Measurements from ENCODE around the gene EIF3D. TPM values are rescaled to one million over a fixed set of nuclear protein-coding genes. Genes with fewer than 3 reads are reported as not detected.

EIF3D gene
- total RNA-seq, 2 donors from 2014 or later, result 136 to 177 TPM

DNA sequence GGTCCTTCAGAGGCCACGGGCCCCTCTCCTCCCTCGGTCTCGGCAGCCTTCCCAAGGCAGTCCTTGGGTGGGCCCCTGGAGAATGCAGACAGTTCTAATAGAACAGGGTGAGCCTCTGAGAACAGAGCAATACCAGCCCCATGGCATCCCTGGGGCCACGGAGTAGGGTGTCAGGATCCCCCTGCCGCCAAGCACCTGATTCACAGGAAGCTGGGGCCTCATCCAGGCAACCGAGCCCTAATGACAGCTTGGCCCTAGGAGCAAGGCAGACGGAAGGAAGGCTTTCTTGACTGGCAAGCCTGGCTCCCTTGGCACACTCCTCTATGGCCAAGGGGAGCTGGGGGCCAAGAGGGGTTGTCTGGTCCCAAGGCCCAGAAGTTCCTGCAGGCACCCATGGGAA lies 62.7 kb downstream of the EIF3D start:
- peaks cover 63% of the 10 kb centered on the region for H3K4me1 ChIP-seq
- intact Hi-C loops (cut with DNase I), result no loop called here
- WGBS, 2 donors, result 71% methylated on average over 7 of the region's 7 CpGs; no CpG with 5 or more reads in 1 of the 2 donors

DNA sequence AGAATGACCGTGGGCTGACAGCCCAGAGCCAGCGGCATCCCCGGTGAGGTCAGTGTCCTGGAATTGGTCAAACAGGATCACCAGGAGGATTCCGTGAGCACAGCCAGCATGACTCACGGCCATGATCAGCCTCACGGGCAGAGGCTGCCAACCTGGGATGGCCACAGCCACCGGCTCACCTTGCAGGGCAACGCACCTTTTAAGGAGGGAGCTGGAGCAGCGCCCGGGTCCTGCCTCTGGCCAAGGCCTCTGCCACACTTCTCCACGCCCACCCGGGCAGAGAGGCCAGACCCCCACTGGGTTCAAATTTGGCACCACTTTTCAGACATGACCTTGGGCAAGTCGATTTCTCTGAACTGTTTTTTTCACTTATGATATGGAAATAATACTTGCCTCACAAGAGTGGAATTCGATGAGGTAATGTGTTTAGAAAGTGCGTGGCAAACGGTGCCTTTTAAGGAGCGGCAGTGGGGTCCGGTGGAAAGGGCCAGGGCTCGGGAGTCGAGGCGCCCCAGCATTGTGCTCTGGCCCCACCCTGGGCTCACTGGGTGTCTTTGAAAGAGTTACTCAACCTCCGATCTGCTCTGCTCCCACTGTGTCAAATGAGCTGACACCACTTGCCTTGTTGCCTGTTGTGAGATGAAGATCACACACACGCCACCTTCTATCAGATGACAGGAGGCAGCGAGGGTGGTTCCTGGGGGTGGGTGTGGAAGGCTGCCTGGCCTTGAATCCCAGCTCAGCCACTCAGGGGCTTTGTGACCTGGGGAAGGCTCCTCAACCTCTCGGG lies 63.5 kb downstream of the EIF3D start:
- Histone ChIP-seq H3K27me3 (no peaks in the 10 kb centered on the region), H3K4me1 (peaks cover 69% of the 10 kb centered on the region), H3K9me3 (no peaks in the 10 kb centered on the region), H3K36me3 (replicated peaks in 1 of 2; ENCODE audit: insufficient read depth in 1 of 2, low read depth in 2 of 2) (no peaks in the 10 kb centered on the region), H3K4me3 (no peak overlapping the region), H3K27ac (peak overlapping the region; percentile 94 to 99 (median 98))
- 16 to 20% methylated on average over 6 to 23 of the region's 25 CpGs for WGBS, 2 donors
- intact Hi-C loops (cut with DNase I), result no loop called here
- TF ChIP-seq, protein P1, sequence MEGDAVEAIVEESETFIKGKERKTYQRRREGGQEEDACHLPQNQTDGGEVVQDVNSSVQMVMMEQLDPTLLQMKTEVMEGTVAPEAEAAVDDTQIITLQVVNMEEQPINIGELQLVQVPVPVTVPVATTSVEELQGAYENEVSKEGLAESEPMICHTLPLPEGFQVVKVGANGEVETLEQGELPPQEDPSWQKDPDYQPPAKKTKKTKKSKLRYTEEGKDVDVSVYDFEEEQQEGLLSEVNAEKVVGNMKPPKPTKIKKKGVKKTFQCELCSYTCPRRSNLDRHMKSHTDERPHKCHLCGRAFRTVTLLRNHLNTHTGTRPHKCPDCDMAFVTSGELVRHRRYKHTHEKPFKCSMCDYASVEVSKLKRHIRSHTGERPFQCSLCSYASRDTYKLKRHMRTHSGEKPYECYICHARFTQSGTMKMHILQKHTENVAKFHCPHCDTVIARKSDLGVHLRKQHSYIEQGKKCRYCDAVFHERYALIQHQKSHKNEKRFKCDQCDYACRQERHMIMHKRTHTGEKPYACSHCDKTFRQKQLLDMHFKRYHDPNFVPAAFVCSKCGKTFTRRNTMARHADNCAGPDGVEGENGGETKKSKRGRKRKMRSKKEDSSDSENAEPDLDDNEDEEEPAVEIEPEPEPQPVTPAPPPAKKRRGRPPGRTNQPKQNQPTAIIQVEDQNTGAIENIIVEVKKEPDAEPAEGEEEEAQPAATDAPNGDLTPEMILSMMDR (IDR thresholded peaks at IDR 0.05), result no peak
- TF ChIP-seq POLR2A (IDR thresholded peaks at IDR 0.05), result peak; percentile 42 to 80 (median 70)
- DNase-seq (peak; percentile 97 to 99 (median 99)), ATAC-seq (peak; percentile 88)

More for the DNA sequence above, 62.7 kb downstream of the EIF3D start:
- peak overlapping the region; percentile 94 to 99 (median 98) for H3K27ac ChIP-seq
- H3K4me3 ChIP-seq, result no peak overlapping the region
- no peaks in the 10 kb centered on the region for H3K9me3 ChIP-seq
- TF ChIP-seq, protein P1 (IDR thresholded peaks at IDR 0.05), result no peak
- no peaks in the 10 kb centered on the region for H3K27me3 ChIP-seq
- no peaks in the 10 kb centered on the region for H3K36me3 ChIP-seq (replicated peaks in 1 of 2; ENCODE audit: insufficient read depth in 1 of 2, low read depth in 2 of 2)
- DNase-seq, result no peak
- ATAC-seq, result no peak

DNA sequence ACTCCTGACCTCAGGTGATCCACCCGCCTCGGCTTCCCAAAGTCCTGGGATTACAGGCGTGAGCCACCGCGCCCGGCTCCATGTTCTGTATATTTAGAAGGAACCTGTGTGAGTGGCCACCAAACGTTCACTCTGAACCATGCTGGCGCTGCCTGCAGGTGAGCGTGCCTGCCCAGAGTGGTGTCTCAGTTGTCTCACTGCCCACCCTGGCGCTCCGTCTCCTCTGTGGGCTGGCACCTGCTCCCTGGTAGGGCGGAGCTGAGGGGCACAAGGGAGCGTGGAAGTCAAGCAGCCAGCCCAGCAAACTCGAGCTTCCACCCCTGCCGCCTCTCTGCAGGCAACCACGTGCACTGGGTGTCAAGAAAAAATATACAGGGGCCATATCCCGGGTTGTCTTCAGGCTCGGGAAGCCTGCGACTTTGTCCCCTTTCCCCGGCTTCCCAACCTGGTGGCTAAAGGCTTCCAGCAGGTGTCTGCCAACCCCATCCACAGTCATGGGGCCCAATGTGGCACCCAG lies 64.2 kb downstream of the EIF3D start:
- H3K4me3 ChIP-seq, result no peak overlapping the region
- TF ChIP-seq POLR2A (IDR thresholded peaks at IDR 0.05), result no peak
- TF ChIP-seq, protein P1 (IDR thresholded peaks at IDR 0.05), result no peak
- H3K9me3 ChIP-seq, result no peaks in the 10 kb centered on the region
- H3K27ac ChIP-seq, result peak overlapping the region; percentile 94 to 99 (median 98)
- H3K27me3 ChIP-seq, result no peaks in the 10 kb centered on the region
- H3K4me1 ChIP-seq, result peaks cover 63% of the 10 kb centered on the region
- H3K36me3 ChIP-seq (replicated peaks in 1 of 2; ENCODE audit: insufficient read depth in 1 of 2, low read depth in 2 of 2), result no peaks in the 10 kb centered on the region
- ATAC-seq (no peak), DNase-seq (peak; percentile 36 to 49 (median 47))
- 29 to 68% methylated on average over 11 to 20 of the region's 20 CpGs for WGBS, 2 donors
- intact Hi-C loops (cut with DNase I), result no loop called here

DNA sequence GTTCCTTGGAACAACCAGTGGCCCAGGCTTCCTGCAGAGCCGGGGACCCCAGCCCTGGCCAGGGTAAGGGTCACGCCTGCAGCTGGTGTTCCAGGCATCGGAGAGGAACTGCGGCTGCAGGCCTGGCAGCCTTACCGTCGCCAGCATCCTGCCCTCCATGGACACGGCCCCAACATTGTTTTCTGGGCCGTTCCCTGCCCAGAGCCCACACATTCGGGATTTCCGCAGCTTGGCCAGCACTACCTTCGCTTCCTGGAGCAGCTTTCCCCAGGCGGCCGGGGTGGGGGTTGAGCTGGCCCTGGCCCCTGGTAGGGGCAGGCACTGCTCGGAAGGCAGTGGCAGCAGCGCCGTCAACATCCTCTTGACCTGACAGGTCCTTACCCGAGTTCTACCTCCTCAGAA lies 65.2 kb downstream of the EIF3D start:
- Histone ChIP-seq H3K27ac (peak overlapping the region; percentile 65 to 99 (median 98)), H3K9me3 (no peaks in the 10 kb centered on the region), H3K36me3 (replicated peaks in 1 of 2; ENCODE audit: insufficient read depth in 1 of 2, low read depth in 2 of 2) (no peaks in the 10 kb centered on the region), H3K4me1 (peaks cover 63% of the 10 kb centered on the region), H3K27me3 (no peaks in the 10 kb centered on the region), H3K4me3 (no peak overlapping the region)
- WGBS, 2 donors, result 68 to 83% methylated on average over 15 to 17 of the region's 17 CpGs
- intact Hi-C loops (cut with DNase I), result no loop called here
- TF ChIP-seq, protein P1 (IDR thresholded peaks at IDR 0.05), result no peak
- TF ChIP-seq POLR2A (IDR thresholded peaks at IDR 0.05), result no peak
- DNase-seq, result peak in 1 of 4 donors; percentile 19
- no peak for ATAC-seq
